Right cardiac atrium (tissue), 5 donors: ENCODE measurements around the gene ACSS1. TPM values are rescaled to one million over a fixed set of nuclear protein-coding genes. Genes with fewer than 3 reads are reported as not detected.

Experiments used
- ATAC-seq, 2 donors: fragments of 200-7000 bp; cut with Tn5 transposase; one replicate each; pipeline versions ENCODE4 v1.8.0 to v1.9.1; 2020; ENCODE audit warnings: moderate library complexity in 2 of 2, mild to moderate bottlenecking in 1 of 2
- DNase-seq, 3 donors: peaks; one replicate each; pipeline ENCODE4 v3.0.0-alpha.2; 2020
- H3K27ac ChIP-seq: one replicate; pipeline ENCODE4 v1.5.1; 2013; ENCODE audit warnings: mild to moderate bottlenecking, low read length, control low read depth, moderate library complexity
- H3K27me3 ChIP-seq: one replicate; pipeline ENCODE4 v1.6.1; 2013; ENCODE audit not compliant: control insufficient read depth, insufficient read depth
- H3K4me1 ChIP-seq: one replicate; pipeline ENCODE4 v1.6.1; 2013; ENCODE audit warnings: low read length; ENCODE audit not compliant: control insufficient read depth, insufficient read depth
- H3K4me3 ChIP-seq: one replicate; pipeline ENCODE4 v1.5.1; 2013; ENCODE audit warnings: low read length, control low read depth
- H3K9me3 ChIP-seq: one replicate; pipeline ENCODE4 v1.6.1; 2013; ENCODE audit warnings: low read length; ENCODE audit not compliant: control insufficient read depth
- WGBS: extraction: QIAGEN DNeasy Blood & Tissue Kit; methylation state at CpG from one replicate; pipeline ENCODE4 v1.1.7; 2013; 5-methylcytosine and 5-hydroxymethylcytosine counted together
- intact Hi-C, 4 donors: fragments of 100-400 bp; cut with DNase I; formaldehyde crosslinking; loops; one replicate each; pipeline versions ENCODE4 v1.11.0 to v1.14.0; 2022 to 2023
- long read RNA-seq, 4 donors: library from polyadenylated mRNA; unstranded; transcript quantifications; one replicate each; pipeline ENCODE4 v2.0.0, GENCODE V29; 2020 to 2021
- polyA plus RNA-seq: library from polyadenylated mRNA; stranded (reverse); fragments of 200-250 nt; gene quantifications from one replicate; pipeline ENCODE4 v1.2.3, GENCODE V29; 2013
- total RNA-seq, 4 donors: library from RNA; stranded (reverse); fragmentation: NEBNext Ultra II Directional; extraction: Animal tissue kit (Norgen Biotek cat#: 25700); gene quantifications; one replicate each; pipeline ENCODE4 v1.2.1, GENCODE V29; 2021
- donor health status: healthy with polysubstance abuse.
- donor health status: DM: no; HTN: yes; CAD: no.
- donor health status: DM: no; HTN: no; CAD: no.
- donor health status: DM: no; HTN: yes; CAD: no; lungs with severe emphysema.
- donor health status: DM: yes; HTN: yes; CAD: no.

The ACSS1 gene
- total RNA-seq (10 to 100 TPM; 14.8 to 61.8 (median 40.7) TPM), polyA plus RNA-seq (29.3 TPM)
- long read RNA-seq, donor 1, full-length matches to known transcripts: 80 of 125 reads
- long read RNA-seq, donor 1, partial matches to known transcripts: 23 of 125 reads
- long read RNA-seq, donor 1, other reads (novel, unspliced or antisense): 22 of 125 reads
- long read RNA-seq, donor 2, full-length matches to known transcripts: 109 of 146 reads
- long read RNA-seq, donor 2, partial matches to known transcripts: 17 of 146 reads
- long read RNA-seq, donor 2, other reads (novel, unspliced or antisense): 20 of 146 reads
- long read RNA-seq, donor 3, partial matches to known transcripts: 7 of 23 reads
- long read RNA-seq, donor 3, other reads (novel, unspliced or antisense): 12 of 23 reads
- long read RNA-seq, donor 4, transcript ACSS1-201 (14 exons, 3,680 nt): major isoform, 101 of 132 reads
- long read RNA-seq, donor 4, partial matches to known transcripts: 12 of 132 reads
- long read RNA-seq, donor 4, other reads (novel, unspliced or antisense): 19 of 132 reads

DNA sequence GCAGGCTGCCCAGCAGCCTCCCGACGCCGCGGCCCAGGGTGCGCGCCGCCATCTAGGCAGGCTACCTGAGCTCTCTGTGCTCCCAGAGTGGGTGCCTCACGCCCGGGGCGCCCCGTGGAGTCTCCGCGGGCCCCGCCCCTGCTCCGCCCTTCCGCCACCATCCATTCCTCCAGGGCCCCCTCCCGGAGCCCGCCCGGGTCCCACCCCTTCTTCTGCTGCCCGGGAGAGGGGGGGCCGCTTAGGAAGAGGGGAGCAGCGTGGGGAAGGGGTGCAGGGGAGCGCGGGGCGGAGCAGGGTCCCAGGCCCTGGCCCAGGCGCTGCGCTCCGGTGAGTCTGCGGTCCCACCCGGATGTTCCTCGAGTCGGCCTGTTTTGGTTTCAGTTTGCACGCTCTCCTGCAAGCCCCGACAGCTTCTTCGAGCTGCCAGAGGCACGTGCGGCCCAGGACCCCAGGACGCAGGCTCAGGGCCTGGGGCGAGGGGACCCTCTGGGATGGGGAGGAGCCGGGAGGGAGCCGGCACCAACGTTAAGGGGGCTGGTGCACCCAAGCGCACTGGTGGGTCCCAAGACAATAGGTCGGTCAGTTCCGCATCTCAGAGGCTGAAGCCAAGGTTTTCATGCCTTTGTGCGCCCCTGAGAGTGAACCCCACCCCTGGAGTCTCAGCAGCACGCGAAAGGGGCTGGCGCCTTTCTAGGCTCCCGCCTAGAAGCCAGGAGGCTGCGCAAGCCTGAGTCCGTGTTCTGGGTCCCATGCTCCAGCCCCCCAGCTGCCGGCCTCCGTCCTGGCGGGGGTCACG, at the start of gene ACSS1:
Gene ACSS1, minus strand, starts transcription at position 89 of the 796 bp plus-strand sequence. Its CDS starts 37 bp downstream, at position 52.
- intact Hi-C loops: no loop called here
- H3K27ac ChIP-seq: peak within 1 kb of the TSS; percentile 59
- H3K4me1 ChIP-seq: peaks cover 14% of the 10 kb centered on the region
- ATAC-seq (peak; percentile 64 to 75), DNase-seq (peak; percentile 70 to 91 (median 90))
- H3K27me3 ChIP-seq: no peaks in the 10 kb centered on the region
- peak within 1 kb of the TSS; percentile 77 for H3K4me3 ChIP-seq
- H3K9me3 ChIP-seq: no peaks in the 10 kb centered on the region
- WGBS: 1% methylated on average over 56 of the region's 56 CpGs

DNA sequence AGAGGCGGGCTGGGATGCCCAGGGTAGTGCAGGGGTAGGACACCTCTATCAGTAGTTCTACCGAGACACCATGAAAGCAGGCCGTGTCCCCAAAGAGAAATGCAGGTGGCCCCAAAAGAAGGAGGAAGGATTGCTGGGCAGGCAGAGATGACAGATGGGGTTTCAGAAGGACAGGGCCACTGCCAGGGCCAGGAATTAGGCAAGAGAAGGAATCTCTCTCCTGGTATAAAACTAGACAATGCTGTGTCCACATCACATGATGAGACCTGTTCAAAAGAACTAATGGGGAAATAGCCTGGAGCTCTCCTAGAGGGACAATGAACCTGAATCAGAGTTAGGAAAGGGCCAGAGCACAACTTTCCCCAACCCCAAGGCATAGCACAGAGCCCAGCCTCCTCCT, 45.6 kb upstream of the ACSS1 start:
- intact Hi-C loops: no loop called here
- no peaks in the 10 kb centered on the region for H3K9me3 ChIP-seq
- no peak overlapping the region for H3K27ac ChIP-seq
- ATAC-seq: no peak
- no peak for DNase-seq
- WGBS: 97% methylated on average over 3 of the region's 3 CpGs
- no peaks in the 10 kb centered on the region for H3K4me1 ChIP-seq
- no peaks in the 10 kb centered on the region for H3K27me3 ChIP-seq
- no peak overlapping the region for H3K4me3 ChIP-seq

DNA sequence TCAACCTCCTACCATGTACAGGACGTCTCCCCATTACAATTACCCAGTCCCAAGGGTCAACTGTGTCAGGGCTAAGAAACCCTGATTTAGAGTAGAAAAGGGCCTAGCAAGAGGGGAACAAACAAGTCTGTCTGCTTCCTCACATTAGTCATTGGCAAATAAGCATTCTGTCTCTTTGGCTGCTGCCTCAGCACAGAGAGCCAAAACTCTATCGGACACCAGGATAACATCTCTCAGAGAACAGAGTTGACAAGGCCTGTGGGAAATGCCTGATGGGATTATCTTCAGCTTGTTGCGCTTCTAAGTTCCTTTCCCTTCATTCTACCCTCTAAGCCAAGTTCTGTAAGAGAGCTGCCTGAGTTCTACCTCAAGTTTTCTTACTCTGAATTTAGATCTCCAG, 43.0 kb upstream of the ACSS1 start:
- Histone ChIP-seq H3K27ac (no peak overlapping the region), H3K4me1 (no peaks in the 10 kb centered on the region), H3K27me3 (no peaks in the 10 kb centered on the region), H3K9me3 (no peaks in the 10 kb centered on the region), H3K4me3 (no peak overlapping the region)
- intact Hi-C loops: no loop called here
- ATAC-seq (peak; percentile 77 to 86), DNase-seq (no peak)
- 22% methylated on average over 3 of the region's 3 CpGs for WGBS

DNA sequence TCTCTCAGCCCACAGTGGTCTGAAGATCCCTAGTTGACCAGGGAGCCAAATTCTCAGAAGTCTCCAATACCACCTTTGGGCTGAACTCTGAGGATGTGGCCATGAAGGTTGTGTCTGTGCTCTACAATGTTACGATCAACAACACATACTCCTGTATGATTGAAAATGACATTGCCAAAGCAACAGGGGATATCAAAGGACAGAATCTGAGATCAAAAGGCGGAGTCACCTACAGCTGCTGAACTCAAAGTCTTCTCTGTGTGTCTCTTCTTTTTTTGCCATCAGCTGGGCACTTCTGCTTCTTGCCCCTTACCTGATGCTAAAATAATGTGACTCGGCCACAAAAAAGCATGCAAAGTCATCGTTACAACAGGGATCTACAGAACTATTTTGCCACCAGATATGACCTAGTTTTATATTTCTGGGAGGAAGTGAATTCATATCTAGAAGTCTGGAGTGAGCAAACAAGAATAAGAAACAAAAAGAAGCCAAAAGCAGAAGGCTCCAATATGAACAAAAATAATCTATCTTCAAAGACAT, 41.7 kb upstream of the ACSS1 start:
- Histone ChIP-seq H3K27me3 (no peaks in the 10 kb centered on the region), H3K4me1 (no peaks in the 10 kb centered on the region), H3K4me3 (no peak overlapping the region), H3K27ac (no peak overlapping the region), H3K9me3 (no peaks in the 10 kb centered on the region)
- DNase-seq (no peak), ATAC-seq (no peak)
- 77% methylated on average over 4 of the region's 4 CpGs for WGBS
- intact Hi-C loops: no loop called here

DNA sequence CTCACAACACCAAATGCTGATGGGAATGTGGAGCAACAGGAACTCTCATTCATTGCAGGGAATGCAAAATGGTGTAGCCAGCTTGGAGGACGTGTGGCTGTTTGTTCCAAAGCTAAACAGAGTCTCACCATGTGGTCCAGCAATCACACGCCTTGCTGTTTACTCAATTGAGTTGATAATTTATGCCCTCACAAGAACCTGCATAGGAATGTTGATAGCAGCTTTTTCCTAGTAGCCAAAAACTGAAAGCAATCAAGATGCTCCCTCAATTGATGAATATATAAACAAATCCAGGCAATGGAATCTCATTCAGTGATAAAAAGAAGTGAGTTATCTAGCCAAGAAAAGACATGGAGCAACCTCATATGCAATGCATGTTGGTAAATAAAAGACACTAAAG, 39.6 kb upstream of the ACSS1 start:
- Histone ChIP-seq H3K4me1 (no peaks in the 10 kb centered on the region), H3K9me3 (no peaks in the 10 kb centered on the region), H3K27ac (no peak overlapping the region), H3K4me3 (no peak overlapping the region), H3K27me3 (no peaks in the 10 kb centered on the region)
- ATAC-seq (no peak), DNase-seq (no peak)
- intact Hi-C loops: no loop called here
- WGBS: 25% methylated on average over 2 of the region's 2 CpGs

DNA sequence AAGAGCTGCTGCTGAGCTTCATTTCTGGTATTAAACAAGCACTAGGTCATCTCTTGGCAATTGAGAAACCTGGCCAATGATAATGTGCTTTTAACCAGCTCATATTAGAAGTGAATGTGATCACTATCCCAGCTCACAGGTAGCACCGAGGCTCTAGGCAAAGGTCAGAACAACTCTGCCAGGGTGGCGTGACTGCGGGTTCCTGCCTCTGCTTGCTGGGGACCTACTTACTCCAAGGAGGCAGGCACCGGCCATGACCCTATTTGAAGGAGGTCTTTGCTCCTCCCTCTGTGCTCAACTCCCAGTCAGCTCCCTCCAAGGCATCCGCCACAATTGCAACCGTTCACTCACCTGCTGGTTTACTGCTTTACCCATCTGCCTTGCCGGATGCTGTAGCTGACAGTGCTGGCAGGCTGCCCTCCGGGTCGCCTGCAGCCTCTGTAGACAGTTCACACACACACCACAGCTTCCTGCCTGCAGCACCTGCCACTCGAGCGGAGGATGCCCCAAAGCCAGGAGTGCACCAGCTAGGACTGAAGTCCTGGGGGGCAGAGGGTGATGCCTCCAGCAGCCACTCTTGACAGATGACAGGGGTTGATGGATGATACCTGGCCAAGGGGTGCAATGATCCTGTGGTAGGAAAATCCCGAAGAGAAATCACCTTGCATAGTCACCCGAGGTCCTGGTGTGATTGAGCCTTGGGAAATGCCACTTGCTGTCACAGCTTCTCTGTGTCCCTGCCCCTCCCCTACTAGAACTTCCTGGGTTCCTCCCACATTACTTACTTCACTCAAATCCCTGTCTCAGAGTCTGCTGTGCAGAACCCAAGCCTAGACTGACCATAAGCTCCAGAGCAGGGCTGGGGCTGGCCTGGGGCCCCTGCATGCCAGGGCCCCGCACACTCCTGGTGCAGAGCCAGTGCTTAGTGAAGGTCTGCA, 32.8 kb upstream of the ACSS1 start:
- 57% methylated on average over 14 of the region's 14 CpGs for WGBS
- Histone ChIP-seq H3K4me1 (no peaks in the 10 kb centered on the region), H3K4me3 (no peak overlapping the region), H3K9me3 (no peaks in the 10 kb centered on the region), H3K27me3 (no peaks in the 10 kb centered on the region), H3K27ac (no peak overlapping the region)
- intact Hi-C loops: no loop called here
- peak in 2 of 3 donors; percentile 63 to 64 for DNase-seq
- ATAC-seq: peak in 1 of 2 donors; percentile 26

DNA sequence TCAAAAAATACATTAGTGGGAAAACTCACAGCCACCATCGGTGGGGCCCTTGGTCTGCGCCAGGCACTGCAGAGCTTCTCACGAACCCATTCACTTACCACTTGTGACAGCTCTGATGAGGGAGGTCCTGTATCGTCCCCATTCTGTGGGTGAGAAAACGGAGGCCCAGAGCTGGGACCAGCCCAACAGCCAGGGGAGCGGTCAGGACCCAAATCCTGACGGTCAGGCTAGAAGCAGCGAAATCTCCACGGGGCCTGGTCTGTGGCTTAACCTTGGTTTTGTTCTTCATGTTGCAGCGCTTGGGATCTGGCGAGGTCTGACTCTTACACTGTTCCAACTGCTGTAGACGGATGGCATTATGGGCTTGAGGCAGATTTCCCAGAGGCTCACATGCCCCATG, 31.7 kb upstream of the ACSS1 start:
- WGBS: 86% methylated on average over 12 of the region's 12 CpGs
- intact Hi-C loops: loop anchor here in 1 of 4 donors (5.0 kb wide), 1 partner anchor 88 kb away; no protein-coding TSS in a partner anchor
- H3K4me3 ChIP-seq: no peak overlapping the region
- no peak overlapping the region for H3K27ac ChIP-seq
- no peak for ATAC-seq
- no peak for DNase-seq
- H3K27me3 ChIP-seq: no peaks in the 10 kb centered on the region
- H3K9me3 ChIP-seq: no peaks in the 10 kb centered on the region
- no peaks in the 10 kb centered on the region for H3K4me1 ChIP-seq

DNA sequence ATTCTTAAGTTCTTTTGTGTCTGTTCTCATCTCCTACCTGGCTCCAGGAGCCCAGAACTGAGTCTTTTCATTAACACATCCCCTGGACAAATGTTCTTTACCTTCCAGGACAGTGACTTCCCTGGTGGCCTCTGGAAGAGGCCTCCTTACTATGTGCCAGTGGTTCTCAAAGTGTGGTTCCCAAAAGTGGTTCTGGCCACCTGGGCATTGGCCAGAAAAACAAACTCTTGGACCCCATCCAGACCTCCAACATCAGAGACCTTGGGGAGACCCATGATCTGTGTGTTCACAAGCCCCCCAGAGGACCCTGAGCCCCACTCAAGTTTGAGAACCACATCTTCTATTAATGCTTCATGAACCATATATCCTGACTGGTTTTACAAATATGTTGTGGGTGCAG, 31.2 kb upstream of the ACSS1 start:
- Histone ChIP-seq H3K27ac (no peak overlapping the region), H3K9me3 (no peaks in the 10 kb centered on the region), H3K4me1 (no peaks in the 10 kb centered on the region), H3K4me3 (no peak overlapping the region), H3K27me3 (no peaks in the 10 kb centered on the region)
- DNase-seq (no peak), ATAC-seq (no peak)
- intact Hi-C loops: loop anchor here in 1 of 4 donors (5.0 kb wide), 1 partner anchor 88 kb away; no protein-coding TSS in a partner anchor

DNA sequence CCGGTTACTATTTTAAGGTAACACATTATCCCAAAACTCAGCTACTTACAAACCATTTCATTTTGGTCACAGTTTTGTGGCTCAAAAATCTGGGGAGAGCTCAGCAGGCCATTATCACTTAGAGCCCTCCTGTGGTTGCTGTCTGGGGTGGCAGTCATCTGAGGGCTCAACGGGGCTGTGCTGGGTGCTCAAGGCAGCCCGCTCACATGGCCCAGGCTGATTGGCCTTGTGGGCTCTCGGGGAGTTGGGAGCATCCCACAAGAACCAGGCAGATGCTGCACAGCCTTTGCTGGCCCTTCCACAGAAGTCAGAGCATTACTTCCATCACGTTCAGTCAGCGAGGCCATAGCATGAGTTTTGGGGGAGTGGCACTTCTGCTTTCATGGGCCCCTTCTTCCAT, 30.3 kb upstream of the ACSS1 start:
- DNase-seq (no peak), ATAC-seq (no peak)
- no peaks in the 10 kb centered on the region for H3K9me3 ChIP-seq
- intact Hi-C loops: loop anchor here in 1 of 4 donors (5.0 kb wide), 1 partner anchor 89 kb away; no protein-coding TSS in a partner anchor
- WGBS: 67% methylated on average over 6 of the region's 6 CpGs
- H3K4me1 ChIP-seq: no peaks in the 10 kb centered on the region
- H3K27ac ChIP-seq: no peak overlapping the region
- no peaks in the 10 kb centered on the region for H3K27me3 ChIP-seq
- H3K4me3 ChIP-seq: no peak overlapping the region
